Astrocyte of the spinal cord (primary cell): ENCODE measurements around the gene OR6N1.

Experiments
- DNase-seq: peaks from one replicate; pipeline ENCODE4 v3.0.0; 2011; ENCODE audit warnings: low read depth, low spot score
- H3K4me3 ChIP-seq: 2 replicates; pipeline ENCODE4 v1.5.1; 2011; ENCODE audit warnings: low read depth, mild to moderate bottlenecking, low read length, moderate library complexity
- in situ Hi-C: cut with HindIII; loops from 2 replicates; pipeline ENCODE4 v1.10.0; 2017; ENCODE audit warnings: low sequenced_read_pairs
- TF ChIP-seq, protein P1 (sequence below): IDR thresholded peaks from 2 replicates; pipeline ENCODE4 v1.5.1; 2012; ENCODE audit warnings: low read depth, mild to moderate bottlenecking, low read length, inconsistent platforms

Gene OR6N1, protein sequence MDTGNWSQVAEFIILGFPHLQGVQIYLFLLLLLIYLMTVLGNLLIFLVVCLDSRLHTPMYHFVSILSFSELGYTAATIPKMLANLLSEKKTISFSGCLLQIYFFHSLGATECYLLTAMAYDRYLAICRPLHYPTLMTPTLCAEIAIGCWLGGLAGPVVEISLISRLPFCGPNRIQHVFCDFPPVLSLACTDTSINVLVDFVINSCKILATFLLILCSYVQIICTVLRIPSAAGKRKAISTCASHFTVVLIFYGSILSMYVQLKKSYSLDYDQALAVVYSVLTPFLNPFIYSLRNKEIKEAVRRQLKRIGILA

DNA sequence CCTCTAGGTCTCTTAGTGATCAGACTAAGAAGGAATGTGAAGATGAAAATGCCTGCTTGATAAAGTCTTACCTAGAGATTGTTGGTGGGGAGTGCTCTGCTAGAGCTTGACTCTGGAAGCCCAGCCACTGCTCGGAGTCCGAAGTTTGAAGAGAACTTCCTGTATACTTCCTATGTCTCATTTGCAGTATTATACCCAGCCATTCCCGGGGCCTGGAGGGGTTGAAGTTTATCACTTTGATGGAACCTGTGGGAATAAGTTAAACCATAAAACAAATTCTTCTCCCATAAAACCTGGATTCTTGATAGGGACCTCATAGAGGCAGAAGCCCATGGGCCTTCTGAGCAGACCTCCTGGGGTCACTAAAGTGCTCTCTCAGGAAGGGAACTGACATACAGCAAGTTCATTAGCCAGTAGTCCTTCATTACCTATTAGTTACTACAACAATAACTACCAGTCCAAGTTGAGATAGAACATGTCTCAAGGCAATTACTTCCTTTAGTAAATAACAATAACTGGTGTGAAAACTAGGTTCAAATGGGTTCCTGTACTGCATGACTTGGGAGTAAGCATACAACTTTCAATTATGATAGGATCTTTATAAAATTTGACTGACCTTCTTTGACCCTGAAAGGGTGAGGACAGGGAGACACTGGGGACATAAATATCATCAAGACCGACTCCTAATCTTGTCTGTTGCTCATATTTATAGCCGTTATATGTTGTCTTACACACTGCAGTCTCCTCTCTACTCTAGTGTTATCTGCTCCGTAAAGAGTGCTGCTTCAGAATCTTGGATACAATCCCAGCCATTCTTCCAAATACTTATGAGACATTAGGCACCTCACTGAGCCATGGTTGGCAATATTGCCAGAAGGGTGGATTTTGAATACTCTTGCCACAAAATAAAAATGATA lies at the start of gene OR6N1:
TSS of gene OR6N1 (minus strand) at position 246 of the 917 bp plus-strand sequence. CDS start 5,513 bp downstream, outside the sequence.
- DNase-seq, result no peak
- no peak within 1 kb of the TSS for H3K4me3 ChIP-seq
- TF ChIP-seq, protein P1, sequence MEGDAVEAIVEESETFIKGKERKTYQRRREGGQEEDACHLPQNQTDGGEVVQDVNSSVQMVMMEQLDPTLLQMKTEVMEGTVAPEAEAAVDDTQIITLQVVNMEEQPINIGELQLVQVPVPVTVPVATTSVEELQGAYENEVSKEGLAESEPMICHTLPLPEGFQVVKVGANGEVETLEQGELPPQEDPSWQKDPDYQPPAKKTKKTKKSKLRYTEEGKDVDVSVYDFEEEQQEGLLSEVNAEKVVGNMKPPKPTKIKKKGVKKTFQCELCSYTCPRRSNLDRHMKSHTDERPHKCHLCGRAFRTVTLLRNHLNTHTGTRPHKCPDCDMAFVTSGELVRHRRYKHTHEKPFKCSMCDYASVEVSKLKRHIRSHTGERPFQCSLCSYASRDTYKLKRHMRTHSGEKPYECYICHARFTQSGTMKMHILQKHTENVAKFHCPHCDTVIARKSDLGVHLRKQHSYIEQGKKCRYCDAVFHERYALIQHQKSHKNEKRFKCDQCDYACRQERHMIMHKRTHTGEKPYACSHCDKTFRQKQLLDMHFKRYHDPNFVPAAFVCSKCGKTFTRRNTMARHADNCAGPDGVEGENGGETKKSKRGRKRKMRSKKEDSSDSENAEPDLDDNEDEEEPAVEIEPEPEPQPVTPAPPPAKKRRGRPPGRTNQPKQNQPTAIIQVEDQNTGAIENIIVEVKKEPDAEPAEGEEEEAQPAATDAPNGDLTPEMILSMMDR, result no peak
- in situ Hi-C loops, result no loop called here

GRCh38 chr1:158821723-158822122 lies 49.7 kb upstream of the OR6N1 start:
- TF ChIP-seq, protein P1, result no peak
- in situ Hi-C loops, result no loop called here
- no peak overlapping the region for H3K4me3 ChIP-seq
- DNase-seq, result no peak

- TF ChIP-seq, protein P1, result no peak
- in situ Hi-C loops, result no loop called here
- H3K4me3 ChIP-seq, result no peak overlapping the region
- no peak for DNase-seq
Measured at GRCh38 chr1:158819461-158820443, 47.8 kb upstream of the OR6N1 start.

DNA sequence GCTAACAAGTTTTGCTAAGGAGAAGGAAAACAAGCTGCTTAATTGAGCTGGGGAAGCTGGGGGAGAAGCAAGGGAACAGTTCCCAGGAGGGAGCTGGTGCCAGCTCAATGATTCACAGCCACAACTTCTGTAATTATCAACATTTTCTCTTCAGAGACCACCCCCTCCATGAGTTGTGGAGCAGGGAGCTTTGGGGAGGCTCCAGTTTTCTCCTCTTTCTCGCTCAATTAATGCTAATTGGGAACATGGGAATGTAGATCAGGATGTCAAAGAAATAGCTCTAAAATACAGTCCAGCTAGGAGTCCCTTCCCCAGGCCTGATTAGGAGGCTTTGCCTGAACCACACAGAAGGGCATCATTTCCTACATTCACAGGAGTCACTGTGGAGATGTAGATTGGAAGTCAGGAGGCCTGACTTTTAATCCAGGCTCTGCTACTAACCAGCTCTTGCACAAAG lies 47.0 kb upstream of the OR6N1 start:
- DNase-seq, result no peak
- in situ Hi-C loops, result no loop called here
- TF ChIP-seq, protein P1, result no peak
- H3K4me3 ChIP-seq, result no peak overlapping the region

DNA sequence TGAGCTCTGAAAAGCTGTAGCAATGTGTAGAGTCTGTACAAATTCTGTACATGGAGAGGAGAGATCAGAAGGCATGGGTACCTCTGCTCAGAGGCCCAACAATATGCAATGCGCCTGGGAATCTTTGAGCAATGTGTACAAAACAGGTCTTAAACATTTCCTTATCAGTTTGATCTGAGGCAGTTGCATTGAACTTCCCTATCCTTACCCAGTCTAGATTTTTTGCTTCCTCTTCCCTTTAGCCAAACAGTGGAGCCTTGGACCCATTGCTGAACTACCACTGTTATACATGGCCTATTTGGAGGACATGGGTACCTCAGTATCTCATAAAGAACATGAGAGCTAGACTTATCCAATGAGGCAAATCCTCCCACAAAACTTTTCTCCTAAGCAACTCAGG lies 46.6 kb upstream of the OR6N1 start:
- H3K4me3 ChIP-seq, result no peak overlapping the region
- in situ Hi-C loops, result no loop called here
- TF ChIP-seq, protein P1, result no peak
- DNase-seq, result no peak

- TF ChIP-seq, protein P1, result no peak
- in situ Hi-C loops, result no loop called here
- H3K4me3 ChIP-seq, result no peak overlapping the region
- DNase-seq, result no peak
Measured at GRCh38 chr1:158814970-158815369, 43.0 kb upstream of the OR6N1 start.
